Right lobe of liver (tissue), 4 donors: Measurements from ENCODE around the gene ZNF512B.
"Not testable (repeated sequence)": the region's sequence is repeated elsewhere in the genome, so short reads cannot be mapped to it uniquely, and the experiment has no call there.

Source experiments
- POLR2A ChIP-seq: fragments of 450-650 bp; IDR thresholded peaks from one replicate; pipeline ENCODE4 v1.6.1; 2017; ENCODE audit warnings: antibody characterized with exemption, mild to moderate bottlenecking
- TF ChIP-seq, protein P1 (sequence below), 4 donors: fragments of 200-600 bp in 3 of 4; fragments of 450-650 bp in 1 of 4; IDR thresholded peaks; one replicate each; pipeline versions ENCODE4 v1.5.1 to v1.8.0; 2016 to 2022; ENCODE audit warnings: antibody characterized with exemption in 4 of 4, mild to moderate bottlenecking in 2 of 4
- donor health status: DM: no; HTN: no; CAD: no.
- donor health status: DM: no; HTN: no; CAD: no.
- donor health status: DM: no; HTN: yes; CAD: no.

DNA sequence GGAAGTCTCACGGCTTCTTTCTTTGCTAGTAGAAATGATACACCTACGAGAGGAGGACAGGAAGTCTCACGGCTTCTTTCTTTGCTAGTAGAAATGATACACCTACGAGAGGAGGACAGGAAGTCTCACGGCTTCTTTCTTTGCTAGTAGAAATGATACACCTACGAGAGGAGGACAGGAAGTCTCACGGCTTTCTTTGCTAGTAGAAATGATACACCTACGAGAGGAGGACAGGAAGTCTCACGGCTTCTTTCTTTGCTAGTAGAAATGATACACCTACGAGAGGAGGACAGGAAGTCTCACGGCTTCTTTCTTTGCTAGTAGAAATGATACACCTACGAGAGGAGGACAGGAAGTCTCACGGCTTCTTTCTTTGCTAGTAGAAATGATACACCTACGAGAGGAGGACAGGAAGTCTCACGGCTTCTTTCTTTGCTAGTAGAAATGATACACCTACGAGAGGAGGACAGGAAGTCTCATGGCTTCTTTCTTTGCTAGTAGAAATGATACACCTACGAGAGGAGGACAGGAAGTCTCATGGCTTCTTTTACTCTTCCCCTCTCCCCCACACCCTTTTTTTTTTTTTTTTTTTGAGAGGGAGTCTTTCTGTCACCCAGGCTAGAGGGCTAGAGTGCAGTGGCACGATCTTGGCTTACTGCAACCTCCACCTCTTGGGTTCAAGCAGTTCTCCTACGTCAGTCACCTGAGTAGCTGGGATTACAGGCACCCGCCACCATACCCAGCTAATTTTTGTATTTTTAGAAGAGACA lies 42.8 kb upstream of the ZNF512B start:
- TF ChIP-seq, protein P1, sequence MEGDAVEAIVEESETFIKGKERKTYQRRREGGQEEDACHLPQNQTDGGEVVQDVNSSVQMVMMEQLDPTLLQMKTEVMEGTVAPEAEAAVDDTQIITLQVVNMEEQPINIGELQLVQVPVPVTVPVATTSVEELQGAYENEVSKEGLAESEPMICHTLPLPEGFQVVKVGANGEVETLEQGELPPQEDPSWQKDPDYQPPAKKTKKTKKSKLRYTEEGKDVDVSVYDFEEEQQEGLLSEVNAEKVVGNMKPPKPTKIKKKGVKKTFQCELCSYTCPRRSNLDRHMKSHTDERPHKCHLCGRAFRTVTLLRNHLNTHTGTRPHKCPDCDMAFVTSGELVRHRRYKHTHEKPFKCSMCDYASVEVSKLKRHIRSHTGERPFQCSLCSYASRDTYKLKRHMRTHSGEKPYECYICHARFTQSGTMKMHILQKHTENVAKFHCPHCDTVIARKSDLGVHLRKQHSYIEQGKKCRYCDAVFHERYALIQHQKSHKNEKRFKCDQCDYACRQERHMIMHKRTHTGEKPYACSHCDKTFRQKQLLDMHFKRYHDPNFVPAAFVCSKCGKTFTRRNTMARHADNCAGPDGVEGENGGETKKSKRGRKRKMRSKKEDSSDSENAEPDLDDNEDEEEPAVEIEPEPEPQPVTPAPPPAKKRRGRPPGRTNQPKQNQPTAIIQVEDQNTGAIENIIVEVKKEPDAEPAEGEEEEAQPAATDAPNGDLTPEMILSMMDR (IDR thresholded peaks at IDR 0.05): not testable (repeated sequence)
- TF ChIP-seq POLR2A: not testable (repeated sequence)
